Neural crest cell (in vitro differentiated cells): ENCODE data around the gene CORO7. TPM values are rescaled to one million over a fixed set of nuclear protein-coding genes. Genes with fewer than 3 reads are reported as not detected.
A peak's percentile ranks its signal among the peaks of the same experiment; 100 is the strongest.
"Not testable (repeated sequence)": the region's sequence is repeated elsewhere in the genome, so short reads cannot be mapped to it uniquely, and the experiment has no call there.

Experiments used
- DNase-seq: peaks from one replicate; pipeline ENCODE4 v3.0.0; 2021; ENCODE audit warnings: low read depth, mixed read lengths, low spot score
- H3K27ac Mint-ChIP-seq: one replicate; pipeline ENCODE4 v1.8.0; 2021; ENCODE audit warnings: mild to moderate bottlenecking, mixed read lengths; ENCODE audit not compliant: unreplicated experiment
- H3K27me3 Mint-ChIP-seq: 2 replicates; pipeline ENCODE4 v1.8.0; 2021; ENCODE audit warnings: low read depth, mild to moderate bottlenecking, mixed read lengths
- H3K36me3 Mint-ChIP-seq: 2 replicates; pipeline ENCODE4 v1.8.0; 2021; ENCODE audit warnings: low read depth, mild to moderate bottlenecking, mixed read lengths
- H3K4me1 Mint-ChIP-seq: 2 replicates; pipeline ENCODE4 v1.8.0; 2021; ENCODE audit warnings: mixed read lengths
- H3K4me3 Mint-ChIP-seq: one replicate; pipeline ENCODE4 v1.8.0; 2021; ENCODE audit warnings: mild to moderate bottlenecking, mixed read lengths
- H3K9me3 Mint-ChIP-seq: 2 replicates; pipeline ENCODE4 v1.8.0; 2021; ENCODE audit warnings: mixed read lengths
- total RNA-seq: library from RNA; stranded (reverse); gene quantifications from 2 replicates; pipeline ENCODE4 v1.2.1, GENCODE V29; 2021
- TF ChIP-seq, protein P1 (sequence below): fragments of 200-600 bp; sonication (generic); conservative IDR thresholded peaks from 2 replicates; pipeline ENCODE4 v1.5.0; 2021; ENCODE audit warnings: antibody characterized with exemption, mild to moderate bottlenecking

Gene CORO7
- total RNA-seq, 1 donor from 2014 or later: 43.2 TPM

GRCh38 chr16:4349332-4349731 is 67.1 kb downstream of the CORO7 start:
- Mint-ChIP-seq H3K9me3 (no peaks in the 10 kb centered on the region), H3K27ac (no peak overlapping the region), H3K27me3 (peaks cover 4% of the 10 kb centered on the region), H3K36me3 (peaks cover 6% of the 10 kb centered on the region), H3K4me3 (peak overlapping the region; percentile 44), H3K4me1 (peaks cover 30% of the 10 kb centered on the region)
- no peak for DNase-seq
- TF ChIP-seq, protein P1, sequence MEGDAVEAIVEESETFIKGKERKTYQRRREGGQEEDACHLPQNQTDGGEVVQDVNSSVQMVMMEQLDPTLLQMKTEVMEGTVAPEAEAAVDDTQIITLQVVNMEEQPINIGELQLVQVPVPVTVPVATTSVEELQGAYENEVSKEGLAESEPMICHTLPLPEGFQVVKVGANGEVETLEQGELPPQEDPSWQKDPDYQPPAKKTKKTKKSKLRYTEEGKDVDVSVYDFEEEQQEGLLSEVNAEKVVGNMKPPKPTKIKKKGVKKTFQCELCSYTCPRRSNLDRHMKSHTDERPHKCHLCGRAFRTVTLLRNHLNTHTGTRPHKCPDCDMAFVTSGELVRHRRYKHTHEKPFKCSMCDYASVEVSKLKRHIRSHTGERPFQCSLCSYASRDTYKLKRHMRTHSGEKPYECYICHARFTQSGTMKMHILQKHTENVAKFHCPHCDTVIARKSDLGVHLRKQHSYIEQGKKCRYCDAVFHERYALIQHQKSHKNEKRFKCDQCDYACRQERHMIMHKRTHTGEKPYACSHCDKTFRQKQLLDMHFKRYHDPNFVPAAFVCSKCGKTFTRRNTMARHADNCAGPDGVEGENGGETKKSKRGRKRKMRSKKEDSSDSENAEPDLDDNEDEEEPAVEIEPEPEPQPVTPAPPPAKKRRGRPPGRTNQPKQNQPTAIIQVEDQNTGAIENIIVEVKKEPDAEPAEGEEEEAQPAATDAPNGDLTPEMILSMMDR: no peak

GRCh38 chr16:4347765-4348509 is 68.5 kb downstream of the CORO7 start:
- H3K4me3 Mint-ChIP-seq: peak overlapping the region; percentile 76
- H3K36me3 Mint-ChIP-seq: peaks cover 8% of the 10 kb centered on the region
- TF ChIP-seq, protein P1: no peak
- H3K4me1 Mint-ChIP-seq: peaks cover 30% of the 10 kb centered on the region
- H3K27ac Mint-ChIP-seq: peak overlapping the region; percentile 51
- H3K27me3 Mint-ChIP-seq: peaks cover 10% of the 10 kb centered on the region
- H3K9me3 Mint-ChIP-seq: no peaks in the 10 kb centered on the region
- DNase-seq: no peak

GRCh38 chr16:4347010-4347409 is 69.4 kb downstream of the CORO7 start:
- Mint-ChIP-seq H3K9me3 (no peaks in the 10 kb centered on the region), H3K4me1 (peaks cover 30% of the 10 kb centered on the region), H3K36me3 (peaks cover 8% of the 10 kb centered on the region), H3K27me3 (peaks cover 10% of the 10 kb centered on the region), H3K27ac (peak overlapping the region; percentile 89), H3K4me3 (peak overlapping the region; percentile 55)
- no peak for DNase-seq
- TF ChIP-seq, protein P1: no peak

GRCh38 chr16:4345836-4346781 is 70.3 kb downstream of the CORO7 start:
- H3K27ac Mint-ChIP-seq: no peak overlapping the region
- H3K36me3 Mint-ChIP-seq: peaks cover 8% of the 10 kb centered on the region
- no peak for DNase-seq
- TF ChIP-seq, protein P1: no peak
- no peaks in the 10 kb centered on the region for H3K9me3 Mint-ChIP-seq
- peaks cover 22% of the 10 kb centered on the region for H3K4me1 Mint-ChIP-seq
- H3K4me3 Mint-ChIP-seq: peak overlapping the region; percentile 38
- peaks cover 10% of the 10 kb centered on the region for H3K27me3 Mint-ChIP-seq

GRCh38 chr16:4344983-4345835 is 71.2 kb downstream of the CORO7 start:
- Mint-ChIP-seq H3K9me3 (no peaks in the 10 kb centered on the region), H3K27ac (no peak overlapping the region), H3K4me3 (peak overlapping the region; percentile 83), H3K36me3 (peaks cover 8% of the 10 kb centered on the region), H3K4me1 (peaks cover 15% of the 10 kb centered on the region), H3K27me3 (peaks cover 10% of the 10 kb centered on the region)
- no peak for DNase-seq
- TF ChIP-seq, protein P1: no peak

DNA sequence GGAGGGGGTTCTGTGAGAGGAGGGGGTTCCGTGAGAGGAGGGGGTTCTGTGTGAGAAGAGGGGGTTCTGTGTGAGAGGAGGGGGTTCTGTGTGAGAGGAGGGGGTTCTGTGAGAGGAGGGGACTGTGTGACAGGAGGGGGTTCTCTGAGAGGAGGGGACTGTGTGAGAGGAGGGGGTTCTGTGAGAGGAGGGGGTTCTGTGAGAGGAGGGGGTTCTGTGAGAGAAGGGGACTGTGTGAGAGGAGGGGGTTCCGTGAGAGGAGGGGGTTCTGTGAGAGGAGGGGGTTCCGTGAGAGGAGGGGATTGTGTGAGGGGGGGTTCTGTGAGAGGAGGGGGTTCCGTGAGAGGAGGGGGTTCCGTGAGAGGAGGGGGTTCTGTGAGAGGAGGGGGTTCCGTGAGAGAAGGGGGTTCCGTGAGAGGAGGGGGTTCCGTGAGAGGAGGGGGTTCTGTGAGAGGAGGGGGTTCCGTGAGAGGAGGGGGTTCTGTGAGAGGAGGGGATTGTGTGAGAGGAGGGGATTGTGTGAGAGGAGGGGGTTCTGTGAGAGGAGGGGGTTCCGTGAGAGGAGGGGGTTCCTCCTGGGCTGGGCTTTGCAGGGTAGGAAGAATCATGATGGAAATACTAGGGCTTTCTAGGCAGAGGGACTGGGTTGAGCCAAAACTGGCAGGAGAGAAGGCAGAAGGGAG is 72.0 kb downstream of the CORO7 start:
- H3K36me3 Mint-ChIP-seq, H3K9me3 Mint-ChIP-seq, H3K27me3 Mint-ChIP-seq, H3K27ac Mint-ChIP-seq, DNase-seq: not testable (repeated sequence)
- H3K4me1 Mint-ChIP-seq: peaks cover 15% of the 10 kb centered on the region
- H3K4me3 Mint-ChIP-seq: peak overlapping the region; percentile 83
